A549 (cell line): ENCODE measurements around the gene ATRN. TPM values are rescaled to one million over a fixed set of nuclear protein-coding genes. Genes with fewer than 3 reads are reported as not detected.
A peak's percentile ranks its signal among the peaks of the same experiment; 100 is the strongest.

Experiments
- ATAC-seq, 2 experiments: fragments of 200-7000 bp in 1 of 2; fragments of >200 bp in 1 of 2; cut with Nextera tagmentation in 1 of 2; cut with Tn5 transposase in 1 of 2; 3 replicates each; pipeline versions ENCODE4 v1.8.0 to v1.9.1; 2018 to 2020; ENCODE audit warnings: mild to moderate bottlenecking in 1 of 2, moderate library complexity in 1 of 2
- CTCF ChIA-PET: fragments of 300-600 bp; sonication (Branson Sonifier 250); formaldehyde crosslinking; extraction: SDS; loops from one replicate; lab custom pipeline; 2021; ENCODE audit warnings: antibody characterized with exemption, inconsistent platforms; lab: Yijun Ruan, JAX
- POLR2A ChIA-PET: fragments of 350-600 bp; formaldehyde crosslinking; extraction: SDS; loops from one replicate; lab custom pipeline; 2021; ENCODE audit warnings: antibody characterized with exemption, inconsistent platforms; lab: Yijun Ruan, JAX
- DNase-seq, 2 experiments: peaks; one replicate each; pipeline versions ENCODE4 v3.0.0 to v3.0.0-alpha.2; 2011 to 2016; ENCODE audit warnings: low read depth in 1 of 2, low spot score in 1 of 2
- FAIRE-seq: peaks from 2 replicates; lab custom pipeline; 2011; peaks lifted over from hg19 to GRCh38; lab: Jason Lieb, UNC
- H3K27ac ChIP-seq, 2 experiments: fragments of >200 bp; sonication (Bioruptor Twin); formaldehyde crosslinking; 3 replicates each; pipeline ENCODE4 v1.5.1; 2016 to 2017
- H3K4me1 ChIP-seq: fragments of >200 bp; sonication (Bioruptor Twin); formaldehyde crosslinking; 3 replicates; pipeline ENCODE4 v1.6.1; 2016
- H3K4me2 ChIP-seq: fragments of >200 bp; sonication (Bioruptor Twin); formaldehyde crosslinking; 3 replicates; pipeline ENCODE4 v1.6.1; 2016
- H3K4me3 ChIP-seq: fragments of >200 bp; sonication (Bioruptor Twin); formaldehyde crosslinking; 3 replicates; pipeline ENCODE4 v1.5.1; 2016
- H3K9me3 ChIP-seq: fragments of >200 bp; sonication (Bioruptor Twin); formaldehyde crosslinking; 3 replicates; pipeline ENCODE4 v1.6.1; 2016
- BHLHE40 ChIP-seq: IDR thresholded peaks from 2 replicates; pipeline ENCODE4 v1.6.1; 2012; ENCODE audit warnings: low read depth, low read length, inconsistent platforms
- CBX2 ChIP-seq: fragments of 200-600 bp; sonication (generic); IDR thresholded peaks from 2 replicates; pipeline ENCODE4 v1.6.1; 2016; ENCODE audit warnings: low read depth, mild to moderate bottlenecking, borderline replicate concordance
- CBX8 ChIP-seq: fragments of 200-600 bp; sonication (generic); IDR thresholded peaks from 2 replicates; pipeline ENCODE4 v1.6.1; 2016
- E2F6 ChIP-seq: IDR thresholded peaks from 2 replicates; pipeline ENCODE4 v1.6.1; 2012; ENCODE audit warnings: low read depth, borderline replicate concordance
- EHF ChIP-seq: fragments of 250-450 bp; sonication (Bioruptor Pico); IDR thresholded peaks from 2 replicates; pipeline ENCODE4 v1.5.0; 2020; ENCODE audit warnings: mild to moderate bottlenecking
- EP300 ChIP-seq, 2 experiments: fragments of >200 bp; sonication (Bioruptor Twin); formaldehyde crosslinking; IDR thresholded peaks; 2 replicates in 1 of 2; 3 replicates in 1 of 2; pipeline ENCODE4 v1.6.1; 2016 to 2017
- ESRRA ChIP-seq: fragments of 150-350 bp; IDR thresholded peaks from 2 replicates; pipeline ENCODE4 v1.6.1; 2014; ENCODE audit warnings: mild to moderate bottlenecking, low read length, borderline replicate concordance
- FOSB ChIP-seq: fragments of 250-450 bp; sonication (Bioruptor Pico); IDR thresholded peaks from 2 replicates; pipeline ENCODE4 v1.5.0; 2020; ENCODE audit warnings: mild to moderate bottlenecking, moderate library complexity
- GATA3 ChIP-seq: IDR thresholded peaks from 2 replicates; pipeline ENCODE4 v1.6.1; 2012; ENCODE audit warnings: borderline replicate concordance
- HDAC2 ChIP-seq: fragments of 200-600 bp; sonication (generic); IDR thresholded peaks from 2 replicates; pipeline ENCODE4 v1.6.1; 2016
- HES2 ChIP-seq: fragments of >200 bp; sonication (Bioruptor Twin); formaldehyde crosslinking; IDR thresholded peaks from 2 replicates; pipeline ENCODE4 v1.6.1; 2016
- HEYL ChIP-seq: fragments of 250-450 bp; sonication (Bioruptor Pico); IDR thresholded peaks from 2 replicates; pipeline ENCODE4 v1.8.0; 2021; ENCODE audit warnings: mild to moderate bottlenecking, moderate library complexity
- HMGXB4 ChIP-seq: fragments of 250-450 bp; sonication (Bioruptor Pico); IDR thresholded peaks from 2 replicates; pipeline ENCODE4 v1.5.0; 2021; ENCODE audit warnings: mild to moderate bottlenecking, moderate library complexity, borderline replicate concordance
- JUNB ChIP-seq: fragments of >200 bp; sonication (Bioruptor Twin); formaldehyde crosslinking; IDR thresholded peaks from 2 replicates; pipeline ENCODE4 v1.6.1; 2016
- KDM5A ChIP-seq: fragments of 200-600 bp; sonication (generic); IDR thresholded peaks from 2 replicates; pipeline ENCODE4 v1.6.1; 2016; ENCODE audit warnings: antibody characterized with exemption, mild to moderate bottlenecking
- MAFK ChIP-seq: fragments of 450-650 bp; IDR thresholded peaks from 2 replicates; pipeline ENCODE4 v1.6.1; 2014; ENCODE audit not compliant: partially characterized antibody
- MAX ChIP-seq: IDR thresholded peaks from 2 replicates; pipeline ENCODE4 v1.6.1; 2012
- MYC ChIP-seq: IDR thresholded peaks from 2 replicates; pipeline ENCODE4 v1.6.1; 2012; ENCODE audit warnings: mild to moderate bottlenecking, inconsistent platforms, low read length, improper control_type of control experiment, borderline replicate concordance
- NFE2L2 ChIP-seq: fragments of 150-350 bp; conservative IDR thresholded peaks from 2 replicates; pipeline ENCODE4 v1.6.1; 2014; ENCODE audit warnings: low read length
- NR3C1 ChIP-seq: fragments of >200 bp; sonication (Bioruptor Twin); formaldehyde crosslinking; IDR thresholded peaks from 3 replicates; pipeline ENCODE4 v1.6.1; 2017
- PBX3 ChIP-seq: IDR thresholded peaks from 2 replicates; pipeline ENCODE4 v1.6.1; 2012
- PHF8 ChIP-seq: fragments of 200-600 bp; sonication (generic); IDR thresholded peaks from 2 replicates; pipeline ENCODE4 v1.6.1; 2016; ENCODE audit warnings: low read depth, mild to moderate bottlenecking, antibody characterized with exemption, moderate library complexity, borderline replicate concordance
- POLR2A ChIP-seq: IDR thresholded peaks from 2 replicates; pipeline ENCODE4 v1.6.1; 2012; ENCODE audit warnings: mild to moderate bottlenecking, low read length
- RCOR1 ChIP-seq: fragments of 150-350 bp; IDR thresholded peaks from 2 replicates; pipeline ENCODE4 v1.6.1; 2014; ENCODE audit warnings: antibody characterized with exemption, low read length, low read depth
- TP53 ChIP-seq: fragments of 250-450 bp; sonication (Bioruptor Pico); IDR thresholded peaks from 2 replicates; pipeline ENCODE4 v1.5.0; 2021; ENCODE audit warnings: mild to moderate bottlenecking, moderate library complexity
- ZC3H11A ChIP-seq: fragments of 450-650 bp; IDR thresholded peaks from 2 replicates; pipeline ENCODE4 v1.6.1; 2014; ENCODE audit warnings: antibody characterized with exemption, mild to moderate bottlenecking
- ZNF302 ChIP-seq: fragments of 250-450 bp; sonication (Bioruptor Pico); IDR thresholded peaks from 2 replicates; pipeline ENCODE4 v1.9.0; 2021; ENCODE audit warnings: inconsistent platforms, mild to moderate bottlenecking, moderate library complexity
- WGBS: methylation state at CpG from one replicate; pipeline ENCODE4 v1.1.6; 2017; ENCODE audit errors: missing lambda C conversion rate; 5-methylcytosine and 5-hydroxymethylcytosine counted together
- polyA plus RNA-seq, 4 experiments: library from polyadenylated mRNA; depleted of rRNA in 3 of 4; stranded (reverse); fragments of >200 nt; fragmentation: RNase III in 1 of 4; extraction: RNeasy Plus Mini Kit Qiagen cat#74134 plus additional on column Dnase treatment in 1 of 4; gene quantifications; 2 replicates in 3 of 4; 3 replicates in 1 of 4; pipeline ENCODE4 v1.2.3, GENCODE V29; 2011 to 2017

ATRN gene
- polyA plus RNA-seq, 2 of the 4 experiments (the other 2 are of a cell fraction): 21.3 to 58.7 TPM

GRCh38 chr20:3539311-3540107 is 68.7 kb downstream of the ATRN start:
- POLR2A ChIA-PET: no interaction called here
- no peaks in the 10 kb centered on the region for H3K9me3 ChIP-seq
- no peak overlapping the region for H3K4me3 ChIP-seq
- no peak for DNase-seq
- TF ChIP-seq KDM5A: no peak
- no peak for TF ChIP-seq HEYL (CRISPR knock-in tag)
- no peak for TF ChIP-seq ZNF302 (CRISPR knock-in tag)
- no peak for TF ChIP-seq MAX
- TF ChIP-seq EHF (CRISPR knock-in tag): no peak
- TF ChIP-seq FOSB (CRISPR knock-in tag): no peak
- TF ChIP-seq CBX2: no peak
- TF ChIP-seq JUNB: no peak
- no peak for TF ChIP-seq ESRRA
- no peak for TF ChIP-seq E2F6
- no peak for TF ChIP-seq POLR2A
- TF ChIP-seq HDAC2: no peak
- TF ChIP-seq PHF8: no peak
- TF ChIP-seq NFE2L2: no peak
- TF ChIP-seq HES2: no peak
- TF ChIP-seq CBX8: no peak
- TF ChIP-seq, all 56 proteins: peak for 0
- no peak for ATAC-seq
- peaks cover 32% of the 10 kb centered on the region for H3K4me1 ChIP-seq
- no peak overlapping the region for H3K27ac ChIP-seq
- FAIRE-seq: no peak
- no peak overlapping the region for H3K4me2 ChIP-seq
- 76% methylated on average over 3 of the region's 3 CpGs for WGBS
- CTCF ChIA-PET: no interaction called here

GRCh38 chr20:3541887-3542721 is 71.3 kb downstream of the ATRN start:
- no peak; a peak in 1 of 6 replicates for ATAC-seq
- TF ChIP-seq NFE2L2: no peak
- no peak for TF ChIP-seq MAFK
- TF ChIP-seq MAX: no peak
- TF ChIP-seq NR3C1: no peak
- no peak for TF ChIP-seq EP300 (IDR thresholded peaks at IDR 0.05)
- TF ChIP-seq ZC3H11A: no peak
- no peak for TF ChIP-seq CBX8
- TF ChIP-seq PBX3: no peak
- no peak for TF ChIP-seq BHLHE40
- TF ChIP-seq TP53: no peak
- TF ChIP-seq HDAC2: no peak
- TF ChIP-seq MYC: no peak
- TF ChIP-seq GATA3: no peak
- TF ChIP-seq HMGXB4 (CRISPR knock-in tag): no peak
- TF ChIP-seq RCOR1: no peak
- TF ChIP-seq, all 56 proteins: peak for 0
- ChIA-PET CTCF (interaction anchor here (0.6 kb wide), 1 partner anchor 66 kb away, joined by 3 read pairs; no protein-coding TSS in a partner anchor), POLR2A (no interaction called here)
- FAIRE-seq: peak; percentile 65
- Histone ChIP-seq H3K9me3 (no peaks in the 10 kb centered on the region), H3K4me3 (no peak overlapping the region), H3K4me2 (peak overlapping the region; percentile 4; the same call in 1 of the 3 replicates), H3K4me1 (peaks cover 46% of the 10 kb centered on the region), H3K27ac (peak overlapping the region; percentile 30 to 34; a peak in 5 of 6 replicates)
- DNase-seq: no peak
- 72% methylated on average over 5 of the region's 5 CpGs for WGBS
